AG09319 (cell line): ENCODE results near the gene PXK.
"Not testable (repeated sequence)": the region's sequence is repeated elsewhere in the genome, so short reads cannot be mapped to it uniquely, and the experiment has no call there.

Experiments used
- DNase-seq: peaks from one replicate; pipeline ENCODE4 v3.0.0-alpha.2; 2010; ENCODE audit warnings: low read depth; ENCODE audit errors: extremely low read depth
- CTCF ChIP-seq: IDR thresholded peaks from 2 replicates; pipeline ENCODE4 v1.5.1; 2011; ENCODE audit warnings: low read depth, mild to moderate bottlenecking, inconsistent platforms, low read length, moderate library complexity

PXK gene

GRCh38 chr3:58333206-58334012, 717 bp downstream of the PXK start:
- peak; percentile 1; the same call in 1 of the 2 replicates for TF ChIP-seq CTCF
- DNase-seq, result no peak

- no peak for DNase-seq
Observed at GRCh38 chr3:58334013-58334321, 1.3 kb downstream of the PXK start.

GRCh38 chr3:58334506-58334884, 1.8 kb downstream of the PXK start:
- DNase-seq, result no peak
- no peak for TF ChIP-seq CTCF

More at GRCh38 chr3:58334013-58334321, 1.3 kb downstream of the PXK start:
- TF ChIP-seq CTCF, result no peak

- DNase-seq, result no peak
- no peak for TF ChIP-seq CTCF
Observed at GRCh38 chr3:58335652-58335947, 2.9 kb downstream of the PXK start.

GRCh38 chr3:58336135-58336882, 3.6 kb downstream of the PXK start:
- no peak for DNase-seq
- TF ChIP-seq CTCF, result no peak

- TF ChIP-seq CTCF, result no peak
Observed at GRCh38 chr3:58337190-58337589, 4.5 kb downstream of the PXK start.

GRCh38 chr3:58339146-58339545, 6.5 kb downstream of the PXK start:
- not testable (repeated sequence) for DNase-seq

More at GRCh38 chr3:58337190-58337589, 4.5 kb downstream of the PXK start:
- DNase-seq, result no peak
